Measurements from ENCODE around the gene TTI1. TPM values are rescaled to one million over a fixed set of nuclear protein-coding genes. Genes with fewer than 3 reads are reported as not detected.
"Not testable (repeated sequence)": the region's sequence is repeated elsewhere in the genome, so short reads cannot be mapped to it uniquely, and the experiment has no call there.

The TTI1 gene
- polyA plus RNA-seq, 4 donors: 5.7 to 21.4 (median 6.8) TPM

GRCh38 chr20:37963483-37963882, 69.8 kb downstream of the TTI1 start:
- H3K36me3 ChIP-seq (ENCODE audit: control insufficient read depth in 3 of 3, insufficient read depth in 2 of 3, low read depth in 1 of 3, low read length in 3 of 3); H3K4me3 ChIP-seq (ENCODE audit: low read depth in 1 of 3, low read length in 3 of 3); H3K4me1 ChIP-seq (ENCODE audit: control insufficient read depth in 3 of 3, insufficient read depth in 2 of 3, low read depth in 1 of 3, low read length in 2 of 3); H3K9me3 ChIP-seq (ENCODE audit: control insufficient read depth in 2 of 2, insufficient read depth in 1 of 2, low read depth in 1 of 2, low read length in 1 of 2); H3K27me3 ChIP-seq (ENCODE audit: control insufficient read depth in 3 of 3, insufficient read depth in 3 of 3, low read length in 3 of 3); FAIRE-seq; DNase-seq; H3K27ac ChIP-seq (ENCODE audit: low read depth in 1 of 3, low read length in 2 of 3): not testable (repeated sequence)
- 98 to 100% (median 100%) methylated on average over 2 of the region's 2 CpGs for WGBS, 3 donors

- H3K9me3 ChIP-seq (ENCODE audit: control insufficient read depth in 2 of 2, insufficient read depth in 1 of 2, low read depth in 1 of 2, low read length in 1 of 2): no peaks in the 10 kb centered on the region
- no peaks in the 10 kb centered on the region for H3K4me1 ChIP-seq (ENCODE audit: control insufficient read depth in 3 of 3, insufficient read depth in 2 of 3, low read depth in 1 of 3, low read length in 2 of 3)
- no peak overlapping the region for H3K27ac ChIP-seq (ENCODE audit: low read depth in 1 of 3, low read length in 2 of 3)
- no peak overlapping the region for H3K4me3 ChIP-seq (ENCODE audit: low read depth in 1 of 3, low read length in 3 of 3)
- 60 to 89% (median 63%) methylated on average over 1 of the region's 1 CpG for WGBS, 3 donors
- no peaks in the 10 kb centered on the region for H3K27me3 ChIP-seq (ENCODE audit: control insufficient read depth in 3 of 3, insufficient read depth in 3 of 3, low read length in 3 of 3)
- FAIRE-seq (no peak), DNase-seq (no peak)
- no peaks in the 10 kb centered on the region for H3K36me3 ChIP-seq (ENCODE audit: control insufficient read depth in 3 of 3, insufficient read depth in 2 of 3, low read depth in 1 of 3, low read length in 3 of 3)
Observed at GRCh38 chr20:37961066-37961465, 72.2 kb downstream of the TTI1 start.

DNA sequence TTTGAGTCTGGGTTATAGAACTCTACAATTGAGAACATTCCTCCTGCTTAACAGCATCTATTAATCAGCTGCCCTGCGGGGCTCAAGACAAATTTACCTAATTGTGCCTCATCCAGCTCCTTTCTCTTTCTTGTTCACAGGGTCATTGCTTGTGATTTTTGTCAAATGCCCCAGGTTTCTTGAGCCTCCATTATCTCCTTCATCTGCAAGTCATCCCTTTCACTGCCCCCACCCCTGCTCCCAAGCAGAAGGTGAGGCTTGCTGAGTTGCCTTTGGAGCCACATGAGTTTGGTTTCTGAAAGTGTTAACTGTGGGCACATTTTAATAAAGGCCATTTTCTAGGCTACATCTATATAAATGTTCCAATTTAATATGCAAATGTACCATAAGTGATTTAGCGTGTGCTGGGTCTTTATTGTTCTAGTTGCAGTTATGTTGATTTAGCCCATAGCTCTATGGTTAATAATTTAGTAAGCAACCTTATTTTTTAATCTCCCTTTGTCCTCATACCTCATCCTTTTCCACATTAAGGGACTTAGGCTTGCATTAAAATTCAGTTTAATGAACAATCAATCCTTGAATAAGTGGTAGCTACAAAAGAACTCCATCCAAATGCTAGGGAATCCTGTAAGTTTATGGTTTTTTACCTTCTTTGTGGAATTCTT, 74.3 kb downstream of the TTI1 start:
- no peaks in the 10 kb centered on the region for H3K4me1 ChIP-seq (ENCODE audit: control insufficient read depth in 3 of 3, insufficient read depth in 2 of 3, low read depth in 1 of 3, low read length in 2 of 3)
- no peak overlapping the region for H3K27ac ChIP-seq (ENCODE audit: low read depth in 1 of 3, low read length in 2 of 3)
- no peak for DNase-seq
- FAIRE-seq: no peak
- H3K27me3 ChIP-seq (ENCODE audit: control insufficient read depth in 3 of 3, insufficient read depth in 3 of 3, low read length in 3 of 3): no peaks in the 10 kb centered on the region
- H3K36me3 ChIP-seq (ENCODE audit: control insufficient read depth in 3 of 3, insufficient read depth in 2 of 3, low read depth in 1 of 3, low read length in 3 of 3): no peaks in the 10 kb centered on the region
- no peaks in the 10 kb centered on the region for H3K9me3 ChIP-seq (ENCODE audit: control insufficient read depth in 2 of 2, insufficient read depth in 1 of 2, low read depth in 1 of 2, low read length in 1 of 2)
- WGBS, 3 donors: 81 to 88% (median 85%) methylated on average over 2 of the region's 2 CpGs
- H3K4me3 ChIP-seq (ENCODE audit: low read depth in 1 of 3, low read length in 3 of 3): no peak overlapping the region

DNA sequence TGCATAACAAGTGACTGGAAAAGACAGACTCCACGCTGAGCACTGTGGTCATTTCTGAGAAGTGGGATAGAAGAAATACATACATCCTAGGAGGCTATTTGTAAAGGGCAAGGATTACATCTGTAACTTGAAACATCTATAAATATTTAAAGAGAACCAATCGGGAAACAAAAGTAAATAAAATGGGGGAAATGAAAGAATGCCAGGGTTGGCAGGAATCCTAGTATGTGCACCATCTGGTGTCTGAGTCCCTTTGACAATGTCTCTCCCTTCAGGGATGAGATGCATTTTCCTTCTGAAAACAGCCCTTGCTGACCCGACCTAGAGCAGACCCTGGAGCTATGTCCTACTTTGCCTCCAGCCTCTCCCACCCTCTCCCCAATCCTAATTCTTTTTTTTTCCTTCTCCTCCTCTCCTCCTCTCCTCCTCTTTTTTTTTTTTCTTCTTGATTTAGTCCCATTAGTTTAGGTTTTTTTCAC, 77.1 kb downstream of the TTI1 start:
- 36 to 41% (median 39%) methylated on average over 3 of the region's 3 CpGs for WGBS, 3 donors

GRCh38 chr20:37955511-37955910, 77.7 kb downstream of the TTI1 start:
- H3K4me3 ChIP-seq (ENCODE audit: low read depth in 1 of 3, low read length in 3 of 3): no peak overlapping the region
- H3K36me3 ChIP-seq (ENCODE audit: control insufficient read depth in 3 of 3, insufficient read depth in 2 of 3, low read depth in 1 of 3, low read length in 3 of 3): no peaks in the 10 kb centered on the region
- WGBS, 3 donors: 86 to 90% (median 88%) methylated on average over 7 of the region's 7 CpGs
- FAIRE-seq: no peak
- H3K9me3 ChIP-seq (ENCODE audit: control insufficient read depth in 2 of 2, insufficient read depth in 1 of 2, low read depth in 1 of 2, low read length in 1 of 2): no peaks in the 10 kb centered on the region
- no peak for DNase-seq
- H3K27me3 ChIP-seq (ENCODE audit: control insufficient read depth in 3 of 3, insufficient read depth in 3 of 3, low read length in 3 of 3): no peaks in the 10 kb centered on the region
- H3K27ac ChIP-seq (ENCODE audit: low read depth in 1 of 3, low read length in 2 of 3): no peak overlapping the region
- H3K4me1 ChIP-seq (ENCODE audit: control insufficient read depth in 3 of 3, insufficient read depth in 2 of 3, low read depth in 1 of 3, low read length in 2 of 3): no peaks in the 10 kb centered on the region

More for the DNA sequence above, 77.1 kb downstream of the TTI1 start:
- no peaks in the 10 kb centered on the region for H3K27me3 ChIP-seq (ENCODE audit: control insufficient read depth in 3 of 3, insufficient read depth in 3 of 3, low read length in 3 of 3)
- no peaks in the 10 kb centered on the region for H3K36me3 ChIP-seq (ENCODE audit: control insufficient read depth in 3 of 3, insufficient read depth in 2 of 3, low read depth in 1 of 3, low read length in 3 of 3)
- H3K4me1 ChIP-seq (ENCODE audit: control insufficient read depth in 3 of 3, insufficient read depth in 2 of 3, low read depth in 1 of 3, low read length in 2 of 3): no peaks in the 10 kb centered on the region
- no peak for FAIRE-seq
- no peaks in the 10 kb centered on the region for H3K9me3 ChIP-seq (ENCODE audit: control insufficient read depth in 2 of 2, insufficient read depth in 1 of 2, low read depth in 1 of 2, low read length in 1 of 2)
- no peak for DNase-seq
- H3K27ac ChIP-seq (ENCODE audit: low read depth in 1 of 3, low read length in 2 of 3): no peak overlapping the region
- H3K4me3 ChIP-seq (ENCODE audit: low read depth in 1 of 3, low read length in 3 of 3): no peak overlapping the region

DNA sequence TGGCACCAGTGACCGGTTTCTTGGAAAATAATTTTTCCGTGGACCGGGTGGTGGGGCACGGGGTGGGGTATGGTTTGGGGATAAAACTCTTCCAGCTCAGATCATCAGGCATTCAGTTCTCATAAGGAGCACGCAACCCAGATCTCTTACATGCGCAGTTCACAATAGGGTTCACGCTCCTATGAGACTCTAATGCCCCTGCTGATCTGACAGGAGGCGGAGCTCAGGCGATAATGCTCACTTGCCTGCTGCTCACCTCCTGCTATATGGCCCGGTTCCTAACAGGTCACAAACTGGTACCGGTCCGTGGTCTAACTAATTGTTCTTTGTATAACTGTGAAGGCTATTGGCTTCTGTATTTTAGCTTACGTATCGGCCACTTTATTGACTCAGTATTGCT, 78.6 kb downstream of the TTI1 start:
- H3K4me1 ChIP-seq (ENCODE audit: control insufficient read depth in 3 of 3, insufficient read depth in 2 of 3, low read depth in 1 of 3, low read length in 2 of 3): no peaks in the 10 kb centered on the region
- no peak for FAIRE-seq
- H3K36me3 ChIP-seq (ENCODE audit: control insufficient read depth in 3 of 3, insufficient read depth in 2 of 3, low read depth in 1 of 3, low read length in 3 of 3): no peaks in the 10 kb centered on the region
- peak; percentile 29 to 45 for DNase-seq
- 44 to 71% (median 69%) methylated on average over 14 of the region's 14 CpGs for WGBS, 3 donors
- H3K27ac ChIP-seq (ENCODE audit: low read depth in 1 of 3, low read length in 2 of 3): no peak overlapping the region
- no peak overlapping the region for H3K4me3 ChIP-seq (ENCODE audit: low read depth in 1 of 3, low read length in 3 of 3)
- no peaks in the 10 kb centered on the region for H3K9me3 ChIP-seq (ENCODE audit: control insufficient read depth in 2 of 2, insufficient read depth in 1 of 2, low read depth in 1 of 2, low read length in 1 of 2)
- no peaks in the 10 kb centered on the region for H3K27me3 ChIP-seq (ENCODE audit: control insufficient read depth in 3 of 3, insufficient read depth in 3 of 3, low read length in 3 of 3)

GRCh38 chr20:37954190-37954589, 79.1 kb downstream of the TTI1 start:
- peak; percentile 39 to 67 for DNase-seq
- 34 to 65% (median 42%) methylated on average over 5 of the region's 5 CpGs for WGBS, 3 donors
- Histone ChIP-seq H3K9me3 (ENCODE audit: control insufficient read depth in 2 of 2, insufficient read depth in 1 of 2, low read depth in 1 of 2, low read length in 1 of 2) (no peaks in the 10 kb centered on the region), H3K27ac (ENCODE audit: low read depth in 1 of 3, low read length in 2 of 3) (no peak overlapping the region), H3K4me1 (ENCODE audit: control insufficient read depth in 3 of 3, insufficient read depth in 2 of 3, low read depth in 1 of 3, low read length in 2 of 3) (no peaks in the 10 kb centered on the region), H3K36me3 (ENCODE audit: control insufficient read depth in 3 of 3, insufficient read depth in 2 of 3, low read depth in 1 of 3, low read length in 3 of 3) (no peaks in the 10 kb centered on the region), H3K27me3 (ENCODE audit: control insufficient read depth in 3 of 3, insufficient read depth in 3 of 3, low read length in 3 of 3) (no peaks in the 10 kb centered on the region), H3K4me3 (ENCODE audit: low read depth in 1 of 3, low read length in 3 of 3) (no peak overlapping the region)
- FAIRE-seq: no peak

DNA sequence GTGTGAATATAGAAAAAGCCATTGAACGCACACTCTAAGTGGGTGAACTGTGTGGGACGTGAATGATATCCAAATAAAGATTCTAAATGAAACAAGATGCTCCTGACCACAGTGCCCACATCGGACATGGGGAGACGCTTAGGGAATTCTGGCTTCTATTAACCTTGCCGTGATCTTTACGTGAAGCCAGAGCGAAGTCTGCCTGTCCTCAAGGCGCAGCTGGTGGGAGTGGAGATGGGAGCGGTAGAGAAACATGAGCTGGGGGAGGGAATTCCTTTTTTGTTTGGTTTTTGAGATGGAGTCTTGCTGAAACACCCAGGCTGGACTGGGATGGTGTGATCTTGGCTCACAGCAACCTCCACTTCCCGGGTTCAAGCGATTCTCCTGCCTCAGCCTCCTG, 84.3 kb downstream of the TTI1 start:
- H3K9me3 ChIP-seq (ENCODE audit: control insufficient read depth in 2 of 2, insufficient read depth in 1 of 2, low read depth in 1 of 2, low read length in 1 of 2): peaks cover 0 to 9% of the 10 kb centered on the region in 2 donors
- H3K4me1 ChIP-seq (ENCODE audit: control insufficient read depth in 3 of 3, insufficient read depth in 2 of 3, low read depth in 1 of 3, low read length in 2 of 3): no peaks in the 10 kb centered on the region
- no peaks in the 10 kb centered on the region for H3K36me3 ChIP-seq (ENCODE audit: control insufficient read depth in 3 of 3, insufficient read depth in 2 of 3, low read depth in 1 of 3, low read length in 3 of 3)
- no peak overlapping the region for H3K4me3 ChIP-seq (ENCODE audit: low read depth in 1 of 3, low read length in 3 of 3)
- H3K27me3 ChIP-seq (ENCODE audit: control insufficient read depth in 3 of 3, insufficient read depth in 3 of 3, low read length in 3 of 3): no peaks in the 10 kb centered on the region
- no peak overlapping the region for H3K27ac ChIP-seq (ENCODE audit: low read depth in 1 of 3, low read length in 2 of 3)
- no peak for FAIRE-seq
- WGBS, 3 donors: 90 to 95% (median 90%) methylated on average over 11 of the region's 11 CpGs
- no peak for DNase-seq

DNA sequence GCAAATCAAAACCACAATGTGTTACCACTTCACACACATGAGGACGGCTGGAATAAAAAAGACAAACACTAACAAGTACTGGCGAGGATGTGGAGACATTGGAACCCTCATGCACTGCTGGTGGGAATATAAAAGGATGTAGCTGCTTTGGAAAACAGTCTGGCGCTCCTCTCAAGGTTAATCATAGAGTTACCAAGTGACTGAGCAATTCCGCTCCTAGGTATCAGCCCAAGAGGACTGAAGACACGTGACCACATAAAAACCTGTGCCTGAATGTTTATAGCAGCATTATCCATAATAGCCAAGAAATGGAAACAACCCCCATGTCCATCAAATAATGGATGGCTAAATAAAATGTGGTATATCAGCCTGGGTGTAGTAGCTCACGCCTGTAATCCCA, 85.3 kb downstream of the TTI1 start:
- WGBS, 3 donors: 89 to 90% (median 89%) methylated on average over 6 of the region's 6 CpGs
- Histone ChIP-seq H3K36me3 (ENCODE audit: control insufficient read depth in 3 of 3, insufficient read depth in 2 of 3, low read depth in 1 of 3, low read length in 3 of 3) (no peaks in the 10 kb centered on the region), H3K4me3 (ENCODE audit: low read depth in 1 of 3, low read length in 3 of 3) (no peak overlapping the region), H3K4me1 (ENCODE audit: control insufficient read depth in 3 of 3, insufficient read depth in 2 of 3, low read depth in 1 of 3, low read length in 2 of 3) (no peaks in the 10 kb centered on the region), H3K9me3 (ENCODE audit: control insufficient read depth in 2 of 2, insufficient read depth in 1 of 2, low read depth in 1 of 2, low read length in 1 of 2) (peaks cover 0 to 9% of the 10 kb centered on the region in 2 donors), H3K27me3 (ENCODE audit: control insufficient read depth in 3 of 3, insufficient read depth in 3 of 3, low read length in 3 of 3) (no peaks in the 10 kb centered on the region), H3K27ac (ENCODE audit: low read depth in 1 of 3, low read length in 2 of 3) (no peak overlapping the region)
- no peak for DNase-seq
- FAIRE-seq: no peak

Data from small intestine (tissue), 7 donors.